DND-41 (cell line): Measurements from ENCODE around the gene RAD51B.

ENCODE experiments used
- EZH2 ChIP-seq: IDR thresholded peaks from 3 replicates; pipeline ENCODE4 v1.6.1; 2012; ENCODE audit warnings: borderline replicate concordance, low read depth, mild to moderate bottlenecking, moderate library complexity, low read length, inconsistent platforms; ENCODE audit not compliant: severe bottlenecking
- TF ChIP-seq, protein P1 (sequence below): IDR thresholded peaks from 2 replicates; pipeline ENCODE4 v1.5.1; 2012; ENCODE audit warnings: borderline replicate concordance, low read length, moderate library complexity, mild to moderate bottlenecking; ENCODE audit not compliant: poor library complexity, severe bottlenecking; ENCODE audit errors: extremely low read depth

DNA sequence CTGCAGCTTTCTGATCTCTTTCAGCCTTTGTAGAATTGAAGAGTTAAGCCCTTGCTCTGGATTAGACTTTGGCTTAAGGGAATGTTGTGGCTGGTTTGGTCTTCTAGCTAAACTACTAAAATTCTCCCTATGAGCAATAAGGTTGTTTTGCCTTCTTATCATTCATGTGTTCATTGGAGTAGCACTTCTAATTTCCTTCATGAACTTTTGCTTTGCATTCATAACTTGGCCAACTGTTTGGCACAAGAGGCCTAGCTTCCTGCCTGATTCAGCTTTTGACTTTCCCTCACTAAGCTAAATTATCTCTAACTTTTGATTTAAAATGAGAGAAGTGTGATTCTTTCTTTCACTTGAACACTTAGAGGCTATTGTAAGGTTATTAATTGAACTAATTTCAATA is 384.3 kb downstream of the RAD51B start:
- TF ChIP-seq, protein P1, sequence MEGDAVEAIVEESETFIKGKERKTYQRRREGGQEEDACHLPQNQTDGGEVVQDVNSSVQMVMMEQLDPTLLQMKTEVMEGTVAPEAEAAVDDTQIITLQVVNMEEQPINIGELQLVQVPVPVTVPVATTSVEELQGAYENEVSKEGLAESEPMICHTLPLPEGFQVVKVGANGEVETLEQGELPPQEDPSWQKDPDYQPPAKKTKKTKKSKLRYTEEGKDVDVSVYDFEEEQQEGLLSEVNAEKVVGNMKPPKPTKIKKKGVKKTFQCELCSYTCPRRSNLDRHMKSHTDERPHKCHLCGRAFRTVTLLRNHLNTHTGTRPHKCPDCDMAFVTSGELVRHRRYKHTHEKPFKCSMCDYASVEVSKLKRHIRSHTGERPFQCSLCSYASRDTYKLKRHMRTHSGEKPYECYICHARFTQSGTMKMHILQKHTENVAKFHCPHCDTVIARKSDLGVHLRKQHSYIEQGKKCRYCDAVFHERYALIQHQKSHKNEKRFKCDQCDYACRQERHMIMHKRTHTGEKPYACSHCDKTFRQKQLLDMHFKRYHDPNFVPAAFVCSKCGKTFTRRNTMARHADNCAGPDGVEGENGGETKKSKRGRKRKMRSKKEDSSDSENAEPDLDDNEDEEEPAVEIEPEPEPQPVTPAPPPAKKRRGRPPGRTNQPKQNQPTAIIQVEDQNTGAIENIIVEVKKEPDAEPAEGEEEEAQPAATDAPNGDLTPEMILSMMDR: no peak
- no peak for TF ChIP-seq EZH2
